Superior temporal gyrus (tissue), 1 donor: ENCODE results near the gene RAB11FIP5.

Experiments
- DNase-seq: peaks from one replicate; pipeline ENCODE4 v3.0.0-alpha.2; 2016; ENCODE audit errors: extremely low spot score

Gene RAB11FIP5

GRCh38 chr2:73084971-73085370, 27.8 kb downstream of the RAB11FIP5 start:
- no peak for DNase-seq

DNA sequence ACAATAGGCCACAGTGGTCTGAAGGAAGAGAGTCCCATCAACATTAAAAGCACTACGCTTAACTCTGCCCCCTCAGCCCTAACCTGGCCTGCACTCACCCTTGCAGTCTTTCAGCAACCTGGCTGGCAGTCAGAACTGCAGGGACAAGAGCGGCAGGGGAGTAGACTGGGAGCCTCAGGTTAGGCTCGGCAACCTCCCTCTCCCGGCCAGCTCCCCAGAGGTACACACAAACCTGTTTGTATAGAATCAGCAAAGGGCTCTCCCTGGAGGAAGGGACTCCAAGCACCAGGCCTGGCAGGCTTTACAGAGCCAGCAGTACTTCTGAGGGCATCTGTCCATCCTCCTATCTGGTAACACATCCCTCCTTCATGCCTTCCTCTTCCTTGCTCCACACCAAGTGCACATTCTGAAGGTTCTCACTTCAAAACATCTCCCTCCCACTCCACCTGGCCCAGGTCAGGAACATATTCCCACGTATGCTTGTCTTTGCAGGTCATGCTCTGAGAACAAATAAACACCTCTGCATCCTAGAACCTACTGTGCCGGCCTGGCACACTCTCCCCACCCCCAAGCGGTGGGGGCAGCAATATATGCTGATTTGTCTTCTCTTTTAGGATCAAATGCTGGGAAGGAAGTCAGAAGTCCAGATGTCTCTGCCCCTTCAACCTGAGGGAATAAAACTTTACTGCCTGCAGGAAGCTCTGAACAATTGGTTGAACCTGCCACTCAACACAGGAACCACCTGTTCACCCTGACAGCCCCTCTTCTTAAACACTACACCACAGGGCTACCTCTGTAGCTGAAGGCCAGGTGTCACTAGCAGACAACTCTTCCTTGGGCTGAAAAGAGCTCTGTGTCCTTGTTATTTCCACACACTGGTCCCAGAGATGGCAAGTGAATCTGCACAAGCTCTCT, 28.6 kb downstream of the RAB11FIP5 start:
- DNase-seq, result no peak

DNA sequence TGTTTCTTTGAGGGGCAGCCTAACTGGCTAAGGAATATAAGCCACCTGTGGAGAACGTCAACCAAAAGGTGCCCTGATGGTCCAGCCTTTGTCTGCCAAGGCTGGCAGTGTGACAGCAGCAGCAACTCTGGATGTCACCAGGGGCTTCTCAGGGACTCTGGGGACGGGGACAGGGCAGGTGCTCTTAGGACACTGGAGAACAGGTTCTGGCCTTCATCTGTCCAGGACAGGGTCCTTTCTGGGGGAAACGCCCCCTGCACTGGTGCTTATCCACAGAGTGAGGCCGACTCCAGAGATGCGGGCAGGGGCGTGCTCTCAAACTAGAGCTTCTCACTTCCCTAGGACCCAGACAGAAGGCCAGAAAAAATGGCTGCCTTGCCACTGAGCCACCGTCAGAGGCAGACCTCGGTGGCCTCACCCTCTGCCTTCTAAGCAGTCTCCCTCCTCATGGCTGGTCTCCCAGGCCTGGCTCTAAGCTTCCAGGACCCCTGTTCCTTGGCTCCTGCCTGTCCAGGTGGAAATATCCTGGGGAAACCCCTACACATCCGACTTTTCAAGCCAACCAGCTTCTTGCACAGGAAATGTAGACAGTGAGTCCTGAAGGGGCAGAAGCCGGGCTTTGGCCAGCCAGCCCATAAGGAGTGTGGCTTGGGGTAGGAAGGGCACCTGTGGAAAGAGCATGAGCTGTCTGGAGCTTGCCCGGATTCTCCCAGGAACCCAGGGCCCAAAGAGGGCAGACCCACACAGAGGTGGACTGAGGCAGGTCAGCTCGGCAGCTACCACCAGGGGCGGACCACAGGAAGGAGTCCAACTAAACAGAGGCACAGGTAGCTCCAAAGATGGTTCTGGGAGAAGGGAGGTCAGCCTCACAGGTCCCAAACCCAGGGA, 30.0 kb downstream of the RAB11FIP5 start:
- no peak for DNase-seq

- DNase-seq, result no peak
These were observed 31.5 kb downstream of the RAB11FIP5 start for GRCh38 chr2:73081181-73081671.

DNA sequence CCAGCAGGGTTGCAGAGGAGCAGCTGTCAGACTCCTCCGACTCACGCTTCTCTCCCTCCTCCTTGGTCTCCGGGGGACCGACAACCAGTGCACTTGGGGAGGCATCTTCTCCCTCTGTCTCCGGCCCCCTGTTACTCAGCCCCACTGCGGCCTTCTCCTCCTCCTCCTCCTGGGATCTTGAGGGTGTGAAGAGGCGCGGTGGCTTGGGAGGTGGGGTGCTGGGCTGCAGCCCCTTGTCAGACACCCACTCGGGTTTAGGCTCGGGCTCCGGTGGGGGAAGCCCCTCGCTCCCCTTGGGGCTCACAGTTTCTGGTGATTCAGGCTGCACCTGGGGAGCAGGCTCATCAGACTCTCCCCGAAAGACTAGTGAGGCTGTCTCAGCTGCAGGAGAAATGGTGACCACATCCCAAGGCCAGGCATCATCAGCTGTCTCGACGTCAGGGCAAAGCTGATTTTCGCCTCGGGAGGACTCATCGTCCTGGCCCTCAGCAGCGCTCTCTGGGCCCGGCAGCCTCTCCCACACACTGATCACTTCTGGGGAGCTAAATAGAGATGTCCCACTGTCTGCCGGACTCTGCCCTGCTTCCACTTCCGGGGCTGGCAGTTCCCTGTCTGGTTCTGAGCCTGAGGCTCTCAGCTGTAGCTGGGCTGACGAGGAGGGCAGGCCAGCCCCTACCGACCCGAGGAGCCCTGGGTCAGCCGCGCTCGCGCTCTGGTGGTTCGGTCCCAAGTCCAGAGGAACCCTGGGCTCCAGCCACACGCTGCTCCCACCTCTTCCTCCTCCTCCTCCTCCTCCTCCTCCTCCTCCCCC, 32.2 kb downstream of the RAB11FIP5 start:
- DNase-seq, result no peak

DNA sequence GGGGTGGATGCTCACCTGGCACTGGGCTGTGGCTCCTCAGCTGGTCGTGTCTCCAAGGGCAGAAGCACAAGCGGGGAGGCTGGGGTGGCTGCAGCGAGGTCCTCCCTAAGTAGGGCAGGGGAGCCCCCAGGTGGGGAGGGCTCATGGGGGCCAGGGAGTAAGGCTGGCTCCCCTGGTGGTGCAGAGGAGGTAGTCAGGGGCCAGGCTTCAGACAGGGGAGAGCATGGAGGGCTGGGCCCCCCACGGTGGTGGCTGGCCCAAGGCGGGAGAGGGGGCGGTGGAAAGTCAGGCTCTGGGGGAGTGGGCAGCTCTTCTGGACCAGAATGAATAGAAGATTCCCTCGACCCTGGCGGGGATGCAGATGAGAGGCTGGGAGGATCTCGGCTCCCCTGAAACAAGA, 33.1 kb downstream of the RAB11FIP5 start:
- DNase-seq, result no peak

GRCh38 chr2:73078457-73079411, 34.0 kb downstream of the RAB11FIP5 start:
- no peak for DNase-seq

GRCh38 chr2:73077424-73077795, 35.3 kb downstream of the RAB11FIP5 start:
- no peak for DNase-seq

DNA sequence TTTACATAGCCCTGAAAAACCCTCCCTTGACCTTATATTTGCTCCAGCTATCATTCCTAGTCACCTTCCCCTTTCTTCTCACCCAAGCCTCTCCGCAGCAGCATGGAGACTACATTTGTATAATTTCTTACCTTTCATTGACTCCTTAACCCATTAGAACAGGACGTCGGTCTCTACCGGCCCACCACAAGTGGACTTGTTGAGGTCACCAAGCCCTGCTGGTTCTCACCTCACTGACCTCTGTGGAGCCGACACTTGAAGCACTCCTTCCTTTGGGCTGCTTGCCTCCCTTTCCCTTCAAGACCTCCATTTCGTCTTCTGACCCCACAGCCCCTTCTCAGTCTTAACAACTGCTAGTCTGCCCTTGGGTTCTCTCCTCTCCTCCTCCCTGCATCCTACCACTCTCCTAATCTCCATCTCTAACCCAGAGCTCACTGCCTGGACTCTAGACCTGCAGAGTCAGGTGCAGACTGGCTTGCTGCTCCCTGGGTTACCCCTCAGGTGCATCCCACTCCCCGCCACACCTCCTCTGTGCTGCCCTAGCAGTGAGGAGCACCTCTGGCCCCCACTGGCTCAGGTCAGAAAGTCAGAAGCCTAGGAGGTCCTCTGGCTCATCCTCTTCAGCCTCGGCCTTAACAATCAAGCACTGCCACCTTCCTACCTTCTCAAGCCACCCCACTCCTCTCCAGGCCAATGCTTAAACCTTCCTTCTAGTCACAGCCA, 35.9 kb downstream of the RAB11FIP5 start:
- DNase-seq, result no peak

DNA sequence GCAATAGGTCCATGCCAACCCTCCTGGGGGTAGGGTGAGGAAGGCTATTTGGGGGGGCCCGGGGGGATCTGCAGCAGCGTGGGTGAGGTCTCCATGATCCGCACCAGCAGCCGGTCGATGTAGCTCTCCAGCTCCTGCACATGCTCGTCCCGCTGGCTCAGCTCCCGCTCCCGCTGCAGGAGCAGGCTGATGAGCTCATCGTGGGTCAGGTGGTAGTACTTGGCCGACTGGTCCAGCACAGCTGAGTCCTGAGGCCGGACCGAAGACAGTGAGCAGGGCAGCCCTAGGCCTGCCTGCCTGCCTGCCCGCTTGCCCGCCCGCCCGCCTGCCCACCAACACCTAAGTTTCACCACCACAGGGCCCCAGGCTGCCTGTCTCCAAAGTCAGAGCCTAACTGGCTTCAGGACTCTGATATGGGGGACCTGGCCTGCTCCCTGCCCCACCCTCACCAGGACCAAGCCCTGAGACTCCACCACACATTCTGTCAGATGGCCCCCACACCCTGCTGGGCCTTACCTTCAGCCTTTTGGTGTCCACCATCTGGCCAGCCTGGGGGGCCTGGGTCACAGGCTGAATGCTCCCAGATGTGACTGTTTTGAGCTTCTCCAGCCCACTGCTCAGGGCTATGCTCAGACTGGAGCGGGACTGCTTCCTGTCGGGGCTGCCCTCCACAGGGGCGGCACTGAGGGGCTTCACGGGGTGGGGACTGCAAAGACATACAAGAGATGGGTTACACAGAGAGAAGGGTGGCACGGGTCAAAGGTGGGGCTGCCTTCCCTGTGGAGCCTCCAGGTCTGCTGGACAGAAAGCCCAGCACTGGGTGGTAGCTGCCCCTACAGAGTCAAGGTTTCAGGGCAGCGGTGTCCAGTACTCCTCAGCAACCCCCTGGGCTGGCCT, 37.0 kb downstream of the RAB11FIP5 start:
- DNase-seq, result peak; percentile 59

- no peak for DNase-seq
These were observed 38.4 kb downstream of the RAB11FIP5 start for GRCh38 chr2:73074110-73075069.

- DNase-seq, result no peak
These were observed 40.3 kb downstream of the RAB11FIP5 start for GRCh38 chr2:73072416-73072815.

DNA sequence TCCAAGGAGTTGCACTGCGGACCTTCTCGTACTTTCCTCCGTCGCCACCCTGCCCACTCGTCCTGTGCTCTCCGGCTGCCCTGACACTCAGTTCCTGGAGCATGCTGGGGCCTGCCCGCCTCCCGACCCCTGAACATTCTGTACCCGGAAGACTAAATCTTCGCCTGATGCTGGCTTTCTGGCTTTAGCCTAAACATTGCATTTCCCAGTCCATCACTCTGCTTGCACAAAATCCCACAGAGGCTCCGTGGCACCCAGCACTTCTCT, 40.7 kb downstream of the RAB11FIP5 start:
- DNase-seq, result no peak

DNA sequence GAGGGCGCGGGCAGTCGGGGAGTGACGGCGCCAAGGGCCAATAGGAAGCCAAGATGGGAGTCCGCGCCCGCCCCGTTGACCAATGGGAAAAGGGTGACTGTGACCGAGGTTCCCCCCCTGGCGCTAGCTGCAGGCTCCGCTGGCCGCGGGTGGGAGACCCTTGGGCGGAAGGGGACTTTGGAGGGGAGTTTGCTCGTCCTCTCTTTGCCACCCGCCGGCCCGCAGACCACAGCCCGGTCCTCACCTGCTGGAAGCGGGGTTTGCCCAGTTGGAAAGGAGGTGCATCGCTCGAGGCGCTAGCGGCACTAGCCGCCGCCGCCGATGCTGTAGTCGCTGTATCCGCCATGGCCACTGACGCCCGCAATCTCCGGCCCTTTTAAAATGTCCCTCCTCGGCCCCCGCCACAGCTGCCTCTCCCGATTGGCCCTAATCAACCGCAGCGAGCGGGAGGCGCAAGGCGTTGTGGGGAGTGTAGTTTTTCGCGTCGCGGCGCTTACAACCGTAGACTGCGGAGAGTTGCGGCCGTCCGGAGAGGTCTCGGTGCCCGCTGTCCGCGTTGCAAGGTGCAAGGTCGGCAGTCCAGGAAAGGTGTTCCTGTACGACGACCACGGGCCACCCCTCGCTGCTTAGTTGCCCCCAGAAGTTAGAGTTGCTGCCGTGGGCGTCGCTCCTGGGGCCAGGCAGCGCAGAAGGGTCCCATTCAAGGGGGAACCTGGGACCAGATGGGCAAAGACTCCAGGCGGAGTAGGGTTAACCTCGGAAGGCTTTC, 41.2 kb downstream of the RAB11FIP5 start, which contains the start of gene SFXN5:
TSS of gene SFXN5 (minus strand) at position 353 of the 769 bp plus-strand sequence. CDS start at position 346, 7 bp downstream.
- peak; percentile 99 for DNase-seq

DNA sequence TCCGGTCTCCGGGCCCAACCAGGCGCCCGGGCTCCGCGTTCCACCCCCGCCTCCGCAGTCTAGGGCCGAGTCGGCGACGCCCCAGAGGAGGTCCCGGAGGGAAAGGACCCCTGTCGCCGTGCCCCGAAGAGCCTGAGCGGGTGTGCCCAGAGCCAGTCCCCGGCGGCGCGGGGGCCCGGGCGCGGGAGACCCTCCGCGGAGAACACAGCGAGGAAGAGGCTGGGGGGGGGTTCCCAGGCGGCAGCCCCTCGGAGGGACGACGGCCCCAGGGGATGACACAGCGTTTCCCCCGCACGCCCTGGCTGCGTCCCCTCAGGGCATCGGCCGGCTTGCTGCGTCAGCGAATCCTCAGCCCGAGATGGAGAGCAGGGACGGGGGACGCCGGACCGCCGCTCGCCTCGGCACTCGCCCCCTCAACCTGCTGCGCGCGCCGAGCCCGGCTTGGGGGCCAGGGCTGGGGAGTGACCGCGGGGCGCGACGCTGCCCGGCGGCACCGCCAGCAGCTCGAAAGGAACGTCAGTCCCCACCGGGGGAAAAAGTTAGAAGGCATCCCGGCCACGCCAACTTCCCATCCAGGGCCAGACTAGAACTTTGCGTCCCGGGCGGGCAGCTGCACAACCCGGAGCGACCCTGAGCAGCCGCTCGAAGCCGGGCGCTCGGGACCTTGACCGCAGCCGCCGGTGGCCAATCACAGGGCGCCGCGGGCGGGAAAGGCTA, 41.9 kb downstream of the RAB11FIP5 start:
- no peak for DNase-seq
